D341Med (cell line): ENCODE data around the gene ZNF112.
"Not testable (repeated sequence)": the region's sequence is repeated elsewhere in the genome, so short reads cannot be mapped to it uniquely, and the experiment has no call there.

Source experiments
- DNase-seq: peaks from one replicate; pipeline ENCODE4 v3.0.0; 2012; ENCODE audit warnings: low spot score

Gene ZNF112

GRCh38 chr19:44356383-44357111 lies at the start of gene ZNF112:
Gene ZNF112 (minus strand): TSS chr19:44356680. CDS start chr19:44340539, 16,141 bp downstream.
- DNase-seq = peak; percentile 86

- peak; percentile 95 for DNase-seq
Observed at GRCh38 chr19:44401139-44402115, 44.9 kb upstream of the ZNF112 start, which contains the start of gene ZNF285. Gene ZNF285 (minus strand): TSS chr19:44401608. CDS start chr19:44397213, 4,395 bp downstream.

- DNase-seq = not testable (repeated sequence)
Observed at GRCh38 chr19:44389268-44389667, 32.8 kb upstream of the ZNF112 start.

- no peak for DNase-seq
Observed at GRCh38 chr19:44374789-44375188, 18.3 kb upstream of the ZNF112 start.

- no peak for DNase-seq
Observed at GRCh38 chr19:44371815-44372480, 15.5 kb upstream of the ZNF112 start.

- no peak for DNase-seq
Observed at GRCh38 chr19:44367024-44367423, 10.5 kb upstream of the ZNF112 start.

- no peak for DNase-seq
Observed at GRCh38 chr19:44346556-44346955, 9.9 kb downstream of the ZNF112 start.

- DNase-seq = peak; percentile 63
Observed at GRCh38 chr19:44345959-44346358, 10.5 kb downstream of the ZNF112 start.

GRCh38 chr19:44344255-44344654 lies 12.2 kb downstream of the ZNF112 start:
- no peak for DNase-seq

GRCh38 chr19:44341794-44342193 lies 14.7 kb downstream of the ZNF112 start:
- no peak for DNase-seq

- DNase-seq = not testable (repeated sequence)
Observed at GRCh38 chr19:44334639-44335038, 21.8 kb downstream of the ZNF112 start.

- no peak for DNase-seq
Observed at GRCh38 chr19:44332145-44332544, 24.3 kb downstream of the ZNF112 start.

- no peak for DNase-seq
Observed at GRCh38 chr19:44315883-44316282, 40.6 kb downstream of the ZNF112 start.

- DNase-seq = no peak
Observed at GRCh38 chr19:44313231-44313630, 43.2 kb downstream of the ZNF112 start.

GRCh38 chr19:44308011-44308410 lies 48.5 kb downstream of the ZNF112 start:
- no peak for DNase-seq

- no peak for DNase-seq
Observed at GRCh38 chr19:44306283-44306682, 50.2 kb downstream of the ZNF112 start.

- no peak for DNase-seq
Observed at GRCh38 chr19:44305457-44305856, 51.0 kb downstream of the ZNF112 start.

- DNase-seq = peak; percentile 91
Observed at GRCh38 chr19:44304659-44305193, 51.8 kb downstream of the ZNF112 start, which contains the start of gene ZNF235. Gene ZNF235 (minus strand): TSS chr19:44305025. CDS start chr19:44303404, 1,621 bp downstream.

- peak; percentile 35 for DNase-seq
Observed at GRCh38 chr19:44303976-44304568, 52.4 kb downstream of the ZNF112 start.

GRCh38 chr19:44303320-44303719 lies 53.2 kb downstream of the ZNF112 start:
- DNase-seq = no peak

- no peak for DNase-seq
Observed at GRCh38 chr19:44284968-44285367, 71.5 kb downstream of the ZNF112 start.
